K562 (cell line): ENCODE results near the gene TSSK2. TPM values are rescaled to one million over a fixed set of nuclear protein-coding genes. Genes with fewer than 3 reads are reported as not detected.

ENCODE experiments used
- DPF2 ChIP-seq: fragments of 450-650 bp; IDR thresholded peaks from 2 replicates; pipeline ENCODE4 v1.6.1; 2016
- ESRRA ChIP-seq: fragments of 450-650 bp; IDR thresholded peaks from 2 replicates; pipeline ENCODE4 v1.6.1; 2014; ENCODE audit warnings: low read depth, mild to moderate bottlenecking, moderate library complexity, borderline replicate concordance
- GATAD2A ChIP-seq: fragments of 450-650 bp; IDR thresholded peaks from 2 replicates; pipeline ENCODE4 v1.6.1; 2017
- MYBL2 ChIP-seq, 2 experiments: fragments of 450-650 bp in 1 of 2; sonication (generic) in 1 of 2; formaldehyde crosslinking in 1 of 2; IDR thresholded peaks; 2 replicates each; pipeline versions ENCODE4 v1.6.1 to v1.8.1; 2017 to 2022; ENCODE audit warnings: borderline replicate concordance in 1 of 2, inconsistent platforms in 1 of 2, low read depth in 1 of 2, mild to moderate bottlenecking in 1 of 2, missing genetic modification reagents in 1 of 2, moderate library complexity in 1 of 2
- RCOR1 ChIP-seq, 2 experiments: IDR thresholded peaks; 2 replicates each; pipeline ENCODE4 v1.6.1; 2012; ENCODE audit warnings: low read depth in 2 of 2, low read length in 2 of 2, borderline replicate concordance in 1 of 2, improper control_type of control experiment in 1 of 2
- SRF ChIP-seq, 2 experiments: fragments of 250-450, 450-650 bp in 1 of 2; sonication (Bioruptor Pico) in 1 of 2; sonication (generic) in 1 of 2; formaldehyde crosslinking; IDR thresholded peaks; 2 replicates each; pipeline versions ENCODE4 v1.5.0 to v1.5.1; 2020 to 2022; ENCODE audit warnings: mild to moderate bottlenecking in 1 of 2, missing genetic modification reagents in 1 of 2
- SRSF7 ChIP-seq: fragments of 200-400 bp; formaldehyde crosslinking; optimal IDR thresholded peaks from 2 replicates; pipeline ENCODE3; 2017; ENCODE audit warnings: mild to moderate bottlenecking, low read depth, low read length
- SRSF9 ChIP-seq: fragments of 200-400 bp; formaldehyde crosslinking; IDR thresholded peaks from 2 replicates; pipeline ENCODE4 v1.6.1; 2017; ENCODE audit warnings: low read depth, low read length, borderline replicate concordance
- TCFL5 ChIP-seq: fragments of 250-450 bp; sonication (Bioruptor Pico); conservative IDR thresholded peaks from 2 replicates; pipeline ENCODE4 v1.6.1; 2021; ENCODE audit warnings: mild to moderate bottlenecking, moderate library complexity, matching md5 sums
- ZKSCAN3 ChIP-seq: fragments of 250-450 bp; sonication (Bioruptor Pico); IDR thresholded peaks from 2 replicates; pipeline ENCODE4 v1.4.0; 2020
- ZNF76 ChIP-seq: fragments of 250-450 bp; sonication (Bioruptor Pico); IDR thresholded peaks from 2 replicates; pipeline ENCODE4 v1.4.0; 2020; ENCODE audit warnings: mild to moderate bottlenecking, moderate library complexity, borderline replicate concordance
- polyA plus RNA-seq, 8 experiments: library from polyadenylated mRNA; depleted of rRNA in 4 of 8; stranded (reverse) in 5 of 8; unstranded in 3 of 8; fragments of >200 nt; fragmentation: Nextera tagmentation in 2 of 8; fragmentation: Illumina TruSeq in 1 of 8; extraction: Ambion mirVana in 2 of 8; extraction: Trizol in 1 of 8; gene quantifications; 2 replicates each; pipeline versions ENCODE4 v1.2.1 to v1.2.3, GENCODE V29; 2011 to 2014; ENCODE audit warnings: inconsistent platforms in 1 of 8, missing spikeins in 1 of 8
- total RNA-seq, 7 experiments: library from RNA; depleted of rRNA in 6 of 7; stranded (reverse); fragments of >200 nt in 6 of 7; fragmentation: Illumina TruSeq in 2 of 7; extraction: Trizol in 2 of 7; gene quantifications; 2 replicates each; pipeline versions ENCODE4 v1.2.1 to v1.2.3, GENCODE V29; 2011 to 2021; ENCODE audit warnings: low replicate concordance in 1 of 7
- TF ChIP-seq, protein P1 (sequence below), 3 experiments: fragments of 200-800 bp in 1 of 3; fragments of 250-450 bp in 1 of 3; fragments of 450-650 bp in 1 of 3; sonication (Bioruptor Pico) in 1 of 3; sonication (Bioruptor generic) in 1 of 3; formaldehyde crosslinking in 1 of 3; IDR thresholded peaks; 2 replicates each; pipeline versions ENCODE4 v1.6.1 to v1.8.0; 2016 to 2022; ENCODE audit warnings: mild to moderate bottlenecking in 2 of 3, missing genetic modification characterization in 2 of 3, missing compliant biosample characterization in 1 of 3, moderate library complexity in 1 of 3
- TF ChIP-seq, protein P2 (sequence below): fragments of 250-450 bp; sonication (Bioruptor Pico); IDR thresholded peaks from 2 replicates; pipeline ENCODE4 v1.9.0; 2021; ENCODE audit warnings: mild to moderate bottlenecking
- TF ChIP-seq, protein P3 (sequence below): fragments of 450-650 bp; formaldehyde crosslinking; IDR thresholded peaks from 2 replicates; pipeline ENCODE4 v1.4.0; 2020; ENCODE audit warnings: mild to moderate bottlenecking, moderate library complexity
- TF ChIP-seq, protein P4 (sequence below): fragments of 250-450 bp; sonication (Bioruptor Pico); IDR thresholded peaks from 2 replicates; pipeline ENCODE4 v1.4.0; 2020; ENCODE audit warnings: mild to moderate bottlenecking
- TF ChIP-seq, protein P5 (sequence below): fragments of 250-450 bp; sonication (Bioruptor Pico); IDR thresholded peaks from 2 replicates; pipeline ENCODE4 v1.5.1; 2021; ENCODE audit warnings: mild to moderate bottlenecking

Gene TSSK2
- total and polyA plus RNA-seq, 9 of the 15 experiments (the other 6 are each of a cell fraction or from before 2014, with no cell fraction given), result 0.04 TPM; not detected in 8

DNA sequence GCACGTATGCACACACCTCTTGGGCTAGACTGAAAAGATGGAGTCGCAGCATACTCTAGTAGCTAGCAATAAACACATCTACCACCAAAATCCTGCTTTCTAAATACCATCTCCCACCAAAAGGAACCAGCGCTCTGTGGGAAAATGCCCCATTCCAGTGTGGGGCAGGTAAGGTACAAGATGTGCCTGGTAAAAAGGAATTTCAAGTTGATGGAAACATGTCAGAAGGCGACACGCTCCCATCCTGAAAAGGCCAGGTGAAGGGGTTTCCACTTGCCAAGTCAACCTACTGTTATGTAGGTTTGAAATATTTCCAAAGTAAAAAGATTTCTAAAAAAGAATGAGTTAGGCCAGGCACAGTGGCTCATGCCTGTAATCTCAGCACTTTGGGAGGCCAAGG lies 17.7 kb upstream of the TSSK2 start (continued):
- TF ChIP-seq, protein P1, sequence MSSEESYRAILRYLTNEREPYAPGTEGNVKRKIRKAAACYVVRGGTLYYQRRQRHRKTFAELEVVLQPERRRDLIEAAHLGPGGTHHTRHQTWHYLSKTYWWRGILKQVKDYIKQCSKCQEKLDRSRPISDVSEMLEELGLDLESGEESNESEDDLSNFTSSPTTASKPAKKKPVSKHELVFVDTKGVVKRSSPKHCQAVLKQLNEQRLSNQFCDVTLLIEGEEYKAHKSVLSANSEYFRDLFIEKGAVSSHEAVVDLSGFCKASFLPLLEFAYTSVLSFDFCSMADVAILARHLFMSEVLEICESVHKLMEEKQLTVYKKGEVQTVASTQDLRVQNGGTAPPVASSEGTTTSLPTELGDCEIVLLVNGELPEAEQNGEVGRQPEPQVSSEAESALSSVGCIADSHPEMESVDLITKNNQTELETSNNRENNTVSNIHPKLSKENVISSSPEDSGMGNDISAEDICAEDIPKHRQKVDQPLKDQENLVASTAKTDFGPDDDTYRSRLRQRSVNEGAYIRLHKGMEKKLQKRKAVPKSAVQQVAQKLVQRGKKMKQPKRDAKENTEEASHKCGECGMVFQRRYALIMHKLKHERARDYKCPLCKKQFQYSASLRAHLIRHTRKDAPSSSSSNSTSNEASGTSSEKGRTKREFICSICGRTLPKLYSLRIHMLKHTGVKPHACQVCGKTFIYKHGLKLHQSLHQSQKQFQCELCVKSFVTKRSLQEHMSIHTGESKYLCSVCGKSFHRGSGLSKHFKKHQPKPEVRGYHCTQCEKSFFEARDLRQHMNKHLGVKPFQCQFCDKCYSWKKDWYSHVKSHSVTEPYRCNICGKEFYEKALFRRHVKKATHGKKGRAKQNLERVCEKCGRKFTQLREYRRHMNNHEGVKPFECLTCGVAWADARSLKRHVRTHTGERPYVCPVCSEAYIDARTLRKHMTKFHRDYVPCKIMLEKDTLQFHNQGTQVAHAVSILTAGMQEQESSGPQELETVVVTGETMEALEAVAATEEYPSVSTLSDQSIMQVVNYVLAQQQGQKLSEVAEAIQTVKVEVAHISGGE (CRISPR knock-in tag; IDR thresholded peaks at IDR 0.05), result no peak
- TF ChIP-seq SRF (CRISPR knock-in tag; IDR thresholded peaks at IDR 0.05) (0 out of 4 replicates have a peak, but pooled peaks of 1 of the 2 experiments have one; percentile 48), TCFL5 (CRISPR knock-in tag) (no peak), ZNF76 (0 out of 2 replicates have a peak, but pooled peaks have one; percentile 32), RCOR1 (IDR thresholded peaks at IDR 0.05; ENCODE audit: borderline replicate concordance in 1 of 2, low read depth in 2 of 2, low read length in 2 of 2) (no peak), SRSF7 (no peak), DPF2 (no peak), ZKSCAN3 (CRISPR knock-in tag) (no peak), MYBL2 (IDR thresholded peaks at IDR 0.05; ENCODE audit: low read depth) (no peak), MYBL2 (CRISPR knock-in tag; IDR thresholded peaks at IDR 0.05; ENCODE audit: borderline replicate concordance) (no peak), ESRRA (no peak), GATAD2A (no peak), SRSF9 (no peak)
- TF ChIP-seq, protein P2, sequence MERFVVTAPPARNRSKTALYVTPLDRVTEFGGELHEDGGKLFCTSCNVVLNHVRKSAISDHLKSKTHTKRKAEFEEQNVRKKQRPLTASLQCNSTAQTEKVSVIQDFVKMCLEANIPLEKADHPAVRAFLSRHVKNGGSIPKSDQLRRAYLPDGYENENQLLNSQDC, result no peak
- TF ChIP-seq, protein P3, sequence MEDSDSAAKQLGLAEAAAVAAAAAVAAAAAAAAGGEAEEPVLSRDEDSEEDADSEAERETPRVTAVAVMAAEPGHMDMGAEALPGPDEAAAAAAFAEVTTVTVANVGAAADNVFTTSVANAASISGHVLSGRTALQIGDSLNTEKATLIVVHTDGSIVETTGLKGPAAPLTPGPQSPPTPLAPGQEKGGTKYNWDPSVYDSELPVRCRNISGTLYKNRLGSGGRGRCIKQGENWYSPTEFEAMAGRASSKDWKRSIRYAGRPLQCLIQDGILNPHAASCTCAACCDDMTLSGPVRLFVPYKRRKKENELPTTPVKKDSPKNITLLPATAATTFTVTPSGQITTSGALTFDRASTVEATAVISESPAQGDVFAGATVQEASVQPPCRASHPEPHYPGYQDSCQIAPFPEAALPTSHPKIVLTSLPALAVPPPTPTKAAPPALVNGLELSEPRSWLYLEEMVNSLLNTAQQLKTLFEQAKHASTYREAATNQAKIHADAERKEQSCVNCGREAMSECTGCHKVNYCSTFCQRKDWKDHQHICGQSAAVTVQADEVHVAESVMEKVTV (CRISPR knock-in tag), result 0 out of 2 replicates have a peak, but pooled peaks have one; percentile 18
- TF ChIP-seq, protein P4, sequence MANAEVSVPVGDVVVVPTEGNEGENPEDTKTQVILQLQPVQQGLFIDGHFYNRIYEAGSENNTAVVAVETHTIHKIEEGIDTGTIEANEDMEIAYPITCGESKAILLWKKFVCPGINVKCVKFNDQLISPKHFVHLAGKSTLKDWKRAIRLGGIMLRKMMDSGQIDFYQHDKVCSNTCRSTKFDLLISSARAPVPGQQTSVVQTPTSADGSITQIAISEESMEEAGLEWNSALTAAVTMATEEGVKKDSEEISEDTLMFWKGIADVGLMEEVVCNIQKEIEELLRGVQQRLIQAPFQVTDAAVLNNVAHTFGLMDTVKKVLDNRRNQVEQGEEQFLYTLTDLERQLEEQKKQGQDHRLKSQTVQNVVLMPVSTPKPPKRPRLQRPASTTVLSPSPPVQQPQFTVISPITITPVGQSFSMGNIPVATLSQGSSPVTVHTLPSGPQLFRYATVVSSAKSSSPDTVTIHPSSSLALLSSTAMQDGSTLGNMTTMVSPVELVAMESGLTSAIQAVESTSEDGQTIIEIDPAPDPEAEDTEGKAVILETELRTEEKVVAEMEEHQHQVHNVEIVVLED (CRISPR knock-in tag), result no peak
- TF ChIP-seq, protein P5, sequence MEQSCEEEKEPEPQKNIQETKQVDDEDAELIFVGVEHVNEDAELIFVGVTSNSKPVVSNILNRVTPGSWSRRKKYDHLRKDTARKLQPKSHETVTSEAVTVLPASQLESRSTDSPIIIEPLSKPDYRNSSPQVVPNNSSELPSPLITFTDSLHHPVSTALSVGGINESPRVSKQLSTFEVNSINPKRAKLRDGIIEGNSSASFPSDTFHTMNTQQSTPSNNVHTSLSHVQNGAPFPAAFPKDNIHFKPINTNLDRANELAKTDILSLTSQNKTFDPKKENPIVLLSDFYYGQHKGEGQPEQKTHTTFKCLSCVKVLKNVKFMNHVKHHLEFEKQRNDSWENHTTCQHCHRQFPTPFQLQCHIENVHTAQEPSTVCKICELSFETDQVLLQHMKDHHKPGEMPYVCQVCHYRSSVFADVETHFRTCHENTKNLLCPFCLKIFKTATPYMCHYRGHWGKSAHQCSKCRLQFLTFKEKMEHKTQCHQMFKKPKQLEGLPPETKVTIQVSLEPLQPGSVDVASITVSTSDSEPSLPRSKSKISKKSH (CRISPR knock-in tag), result no peak
